RWPE1 (cell line): ENCODE data around the gene MARCO.

Experiments used
- CTCF ChIA-PET: fragments of 350-600 bp; sonication (Branson Sonifier 250); formaldehyde crosslinking; extraction: SDS; loops from one replicate; lab custom pipeline; 2021; lab: Yijun Ruan, JAX
- POLR2A ChIA-PET: fragments of 400-600 bp; formaldehyde crosslinking; extraction: SDS; loops from one replicate; lab custom pipeline; 2020; ENCODE audit warnings: antibody characterized with exemption; ENCODE audit not compliant: low non-redundant PET; lab: Yijun Ruan, JAX
- DNase-seq: peaks from one replicate; pipeline ENCODE4 v3.0.0; 2012; ENCODE audit warnings: low spot score
- H3K27ac ChIP-seq: fragments of 450-650 bp; 2 replicates; pipeline ENCODE4 v1.5.1; 2017
- TF ChIP-seq, protein P1 (sequence below): fragments of 450-650 bp; conservative IDR thresholded peaks from 2 replicates; pipeline ENCODE4 v1.5.1; 2017; ENCODE audit warnings: low read depth, mild to moderate bottlenecking

MARCO gene

GRCh38 chr2:118906186-118906585 lies 35.8 kb upstream of the MARCO start:
- TF ChIP-seq, protein P1, sequence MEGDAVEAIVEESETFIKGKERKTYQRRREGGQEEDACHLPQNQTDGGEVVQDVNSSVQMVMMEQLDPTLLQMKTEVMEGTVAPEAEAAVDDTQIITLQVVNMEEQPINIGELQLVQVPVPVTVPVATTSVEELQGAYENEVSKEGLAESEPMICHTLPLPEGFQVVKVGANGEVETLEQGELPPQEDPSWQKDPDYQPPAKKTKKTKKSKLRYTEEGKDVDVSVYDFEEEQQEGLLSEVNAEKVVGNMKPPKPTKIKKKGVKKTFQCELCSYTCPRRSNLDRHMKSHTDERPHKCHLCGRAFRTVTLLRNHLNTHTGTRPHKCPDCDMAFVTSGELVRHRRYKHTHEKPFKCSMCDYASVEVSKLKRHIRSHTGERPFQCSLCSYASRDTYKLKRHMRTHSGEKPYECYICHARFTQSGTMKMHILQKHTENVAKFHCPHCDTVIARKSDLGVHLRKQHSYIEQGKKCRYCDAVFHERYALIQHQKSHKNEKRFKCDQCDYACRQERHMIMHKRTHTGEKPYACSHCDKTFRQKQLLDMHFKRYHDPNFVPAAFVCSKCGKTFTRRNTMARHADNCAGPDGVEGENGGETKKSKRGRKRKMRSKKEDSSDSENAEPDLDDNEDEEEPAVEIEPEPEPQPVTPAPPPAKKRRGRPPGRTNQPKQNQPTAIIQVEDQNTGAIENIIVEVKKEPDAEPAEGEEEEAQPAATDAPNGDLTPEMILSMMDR = no peak
- ChIA-PET POLR2A (no interaction called here), CTCF (no interaction called here)
- DNase-seq = no peak
- no peak overlapping the region for H3K27ac ChIP-seq

GRCh38 chr2:118907759-118908158 lies 34.2 kb upstream of the MARCO start:
- TF ChIP-seq, protein P1 = no peak
- POLR2A ChIA-PET = no interaction called here
- DNase-seq = no peak
- CTCF ChIA-PET = no interaction called here
- no peak overlapping the region for H3K27ac ChIP-seq

GRCh38 chr2:118909191-118909590 lies 32.8 kb upstream of the MARCO start:
- TF ChIP-seq, protein P1 = no peak
- POLR2A ChIA-PET = no interaction called here
- CTCF ChIA-PET = no interaction called here
- no peak for DNase-seq
- H3K27ac ChIP-seq = no peak overlapping the region

- CTCF ChIA-PET = no interaction called here
- TF ChIP-seq, protein P1 = no peak
- DNase-seq = no peak
- POLR2A ChIA-PET = no interaction called here
- H3K27ac ChIP-seq = no peak overlapping the region
Measured at GRCh38 chr2:118911166-118911856, 30.7 kb upstream of the MARCO start.

GRCh38 chr2:118911936-118912335 lies 30.1 kb upstream of the MARCO start:
- POLR2A ChIA-PET = no interaction called here
- no peak for DNase-seq
- no peak overlapping the region for H3K27ac ChIP-seq
- TF ChIP-seq, protein P1 = no peak
- CTCF ChIA-PET = no interaction called here

DNA sequence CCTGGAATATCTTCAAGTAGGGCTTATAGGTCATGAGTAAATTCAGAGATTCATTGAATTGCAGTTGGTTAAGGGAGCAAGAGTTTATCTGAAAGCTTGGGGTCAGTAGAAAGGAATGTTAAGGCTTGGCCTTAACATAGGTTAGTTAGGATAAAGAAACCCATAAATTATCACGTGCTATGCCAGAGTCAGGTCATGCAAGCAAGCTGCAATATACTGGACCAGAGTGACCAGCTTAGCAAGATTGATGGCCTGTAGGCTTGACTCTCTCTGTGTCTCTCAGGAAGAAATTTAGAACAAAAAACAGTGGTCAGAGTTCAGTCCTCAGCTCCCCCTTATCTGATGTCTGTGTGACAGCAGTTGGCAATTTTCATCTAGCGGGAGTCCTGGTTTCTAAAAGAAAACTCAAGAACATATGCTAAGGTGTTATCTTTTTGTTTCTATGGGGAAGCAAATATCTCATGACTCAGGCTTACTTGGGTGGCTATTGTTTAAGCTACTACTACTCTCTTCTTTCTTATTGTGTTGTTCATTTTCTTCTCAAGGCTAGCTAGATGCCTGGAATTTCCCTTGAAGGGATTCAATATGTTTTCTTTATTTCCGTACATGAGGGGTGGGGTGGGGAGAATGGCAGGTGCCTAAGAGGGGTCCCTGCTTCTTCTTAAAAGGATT lies 28.7 kb upstream of the MARCO start:
- ChIA-PET CTCF (interaction anchor here (0.7 kb wide), 2 partner anchors 44 to 58 kb away, joined by 3 to 5 read pairs; no protein-coding TSS in a partner anchor), POLR2A (no interaction called here)
- DNase-seq = no peak
- TF ChIP-seq, protein P1 = no peak
- H3K27ac ChIP-seq = no peak overlapping the region
